HG03439 (cell line): ENCODE measurements around the gene EPHA4.

ENCODE experiments used
- ATAC-seq: cut with Tn5 transposase; IDR thresholded peaks from one replicate; pipeline ENCODE4 v1.9.1; 2021; ENCODE audit warnings: mild to moderate bottlenecking, moderate library complexity; ENCODE audit not compliant: unreplicated experiment

Gene EPHA4

GRCh38 chr2:221546505-221547225, 25.4 kb downstream of the EPHA4 start:
- no peak for ATAC-seq

DNA sequence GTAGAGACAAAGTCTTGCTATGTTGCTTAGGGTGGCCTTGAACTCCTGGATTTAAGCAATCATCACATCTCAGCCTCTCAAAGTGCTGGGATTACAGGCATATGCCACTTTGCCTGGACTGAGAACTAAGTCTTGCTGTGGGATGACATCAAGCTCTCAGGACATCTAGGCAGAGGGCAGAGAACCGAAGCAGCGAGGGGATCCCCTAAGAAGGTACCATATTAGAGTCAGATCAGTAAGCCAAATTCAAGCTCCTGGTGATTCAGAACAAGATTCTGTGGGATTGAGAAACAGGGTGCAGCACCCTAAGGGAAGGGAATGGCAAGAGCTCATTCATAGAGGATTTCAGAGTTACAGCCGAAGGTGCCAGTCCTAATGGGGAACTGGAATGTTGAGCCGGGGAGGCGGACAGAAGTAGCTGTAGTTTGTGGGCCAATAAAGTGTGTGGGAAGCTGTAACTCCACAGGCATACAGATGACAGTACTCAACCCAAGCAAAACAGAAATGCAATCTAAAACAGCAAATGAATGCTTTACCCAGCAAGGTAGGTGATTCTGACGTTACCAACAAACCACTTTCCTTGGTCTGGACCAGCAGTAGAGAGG, 30.9 kb downstream of the EPHA4 start:
- no peak for ATAC-seq

GRCh38 chr2:221539246-221539645, 32.9 kb downstream of the EPHA4 start:
- ATAC-seq = no peak

DNA sequence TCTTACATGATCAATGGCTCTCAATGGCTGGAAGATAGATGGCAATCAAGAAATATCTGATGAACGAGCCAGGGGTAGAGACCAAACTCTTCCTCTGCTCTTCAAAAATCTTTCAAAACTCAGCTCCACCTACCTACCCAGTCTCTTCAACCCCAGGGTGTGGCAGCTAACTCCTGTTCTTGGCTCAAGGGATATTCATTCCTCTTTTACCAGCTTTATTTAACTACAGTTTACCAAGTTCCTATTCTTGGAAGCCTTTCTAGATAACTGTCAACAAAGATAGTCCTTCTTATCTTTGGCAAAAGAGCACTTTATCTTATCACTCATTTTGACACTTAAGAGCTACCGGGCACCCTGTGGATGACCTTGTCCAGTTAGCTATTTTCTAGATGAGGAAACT, 36.3 kb downstream of the EPHA4 start:
- no peak for ATAC-seq

GRCh38 chr2:221533299-221533698, 38.8 kb downstream of the EPHA4 start:
- ATAC-seq = no peak

GRCh38 chr2:221532641-221533040, 39.5 kb downstream of the EPHA4 start:
- no peak for ATAC-seq

- no peak for ATAC-seq
These were observed 41.5 kb downstream of the EPHA4 start for GRCh38 chr2:221530653-221531037.

DNA sequence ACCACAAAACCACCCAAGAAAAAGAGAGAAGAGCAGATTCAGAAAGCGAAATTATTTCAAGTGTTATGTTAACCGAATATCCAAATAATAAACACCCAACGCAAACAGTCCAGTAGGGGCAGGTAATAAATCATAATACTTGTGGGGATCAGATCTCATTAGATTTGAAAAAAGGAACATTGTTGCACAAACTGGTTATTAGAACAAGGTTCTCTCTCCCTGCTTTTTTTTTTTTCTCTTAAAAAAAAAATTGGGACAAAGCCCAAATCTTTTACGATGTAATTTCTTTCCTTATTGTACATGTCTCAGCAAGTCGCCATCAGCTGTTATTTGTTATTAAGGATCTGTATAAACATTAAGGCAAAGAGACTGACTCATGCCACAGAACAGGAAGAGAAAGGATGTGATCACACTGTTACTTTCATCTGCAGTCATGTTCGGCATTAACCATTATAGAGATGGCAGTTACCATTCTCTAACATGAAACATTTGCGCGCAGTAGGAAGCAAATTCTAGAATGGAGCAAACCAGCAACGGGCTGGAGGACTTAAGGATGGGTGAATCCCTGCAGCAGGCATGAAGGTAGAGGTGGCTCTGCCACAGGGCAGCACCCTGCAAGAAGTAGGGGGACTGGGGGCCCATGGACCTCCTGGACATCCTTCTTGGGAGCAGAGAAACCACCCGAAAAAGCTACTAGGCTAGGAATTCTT, 42.0 kb downstream of the EPHA4 start:
- ATAC-seq = no peak

DNA sequence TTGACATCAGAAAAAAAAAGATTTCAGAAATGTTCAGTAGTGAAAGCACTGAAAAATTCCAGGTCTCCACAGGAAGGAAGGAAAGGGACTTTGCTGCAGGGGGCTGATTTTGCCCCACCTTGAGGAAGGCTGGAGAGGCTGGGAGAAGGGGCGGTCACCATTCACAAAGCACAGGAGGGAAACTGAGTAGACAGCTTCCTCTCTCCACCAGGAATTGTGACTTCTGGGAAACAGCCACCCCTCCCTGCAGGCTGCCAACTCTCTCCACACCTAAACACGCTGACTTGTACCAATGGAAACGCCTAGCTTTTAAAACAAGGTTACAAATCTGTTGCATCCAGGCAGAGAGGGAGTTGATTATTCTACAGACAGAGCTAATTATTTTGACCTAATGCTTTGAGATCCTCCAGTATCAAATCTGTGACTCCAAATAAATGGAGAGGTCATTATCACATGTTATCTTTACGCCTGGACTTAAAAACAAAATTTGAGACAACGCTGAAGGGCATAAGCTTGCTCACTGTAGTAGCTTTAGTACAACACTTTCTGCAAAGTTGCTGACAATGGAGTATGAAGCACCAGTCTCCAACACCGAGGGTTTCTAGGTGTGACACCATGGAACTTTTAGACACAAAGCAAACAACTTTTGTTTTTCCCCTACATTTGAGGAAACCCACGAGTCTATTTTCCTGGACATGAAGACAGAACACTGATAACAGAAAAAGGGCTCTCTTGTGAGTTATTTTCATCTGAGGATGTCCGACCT, 42.7 kb downstream of the EPHA4 start:
- no peak for ATAC-seq

- ATAC-seq = no peak
These were observed 44.3 kb downstream of the EPHA4 start for GRCh38 chr2:221527776-221528309.

GRCh38 chr2:221524158-221524557, 47.9 kb downstream of the EPHA4 start:
- ATAC-seq = no peak

DNA sequence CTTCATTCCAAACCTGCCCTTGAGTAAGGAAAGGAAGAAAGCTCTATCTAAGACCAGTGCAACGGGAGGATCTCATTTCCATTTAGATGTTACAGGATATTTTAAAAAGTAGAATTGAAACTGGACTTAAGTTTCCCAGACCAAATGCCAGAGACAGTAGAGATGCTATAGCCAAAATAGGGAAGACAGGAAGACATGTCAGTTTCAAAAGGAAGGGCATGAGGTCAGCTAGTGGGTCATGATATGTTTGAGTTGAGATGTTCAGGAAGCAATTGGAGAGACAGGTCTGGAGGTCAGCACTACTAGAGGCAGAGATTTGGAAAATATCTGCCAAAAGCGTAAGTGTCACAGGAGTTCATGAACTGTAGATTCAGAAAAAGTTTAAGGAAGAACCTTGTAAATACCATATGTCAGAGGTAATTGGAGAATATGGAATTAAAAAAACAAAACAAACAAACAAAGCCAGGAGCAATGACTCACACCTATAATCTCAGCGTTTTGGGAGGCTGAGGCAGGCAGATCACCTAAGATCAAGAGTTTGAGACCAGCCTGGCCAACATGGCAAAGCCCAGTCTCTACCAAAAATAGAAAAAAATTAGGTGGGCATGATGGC, 50.8 kb downstream of the EPHA4 start:
- ATAC-seq = no peak

DNA sequence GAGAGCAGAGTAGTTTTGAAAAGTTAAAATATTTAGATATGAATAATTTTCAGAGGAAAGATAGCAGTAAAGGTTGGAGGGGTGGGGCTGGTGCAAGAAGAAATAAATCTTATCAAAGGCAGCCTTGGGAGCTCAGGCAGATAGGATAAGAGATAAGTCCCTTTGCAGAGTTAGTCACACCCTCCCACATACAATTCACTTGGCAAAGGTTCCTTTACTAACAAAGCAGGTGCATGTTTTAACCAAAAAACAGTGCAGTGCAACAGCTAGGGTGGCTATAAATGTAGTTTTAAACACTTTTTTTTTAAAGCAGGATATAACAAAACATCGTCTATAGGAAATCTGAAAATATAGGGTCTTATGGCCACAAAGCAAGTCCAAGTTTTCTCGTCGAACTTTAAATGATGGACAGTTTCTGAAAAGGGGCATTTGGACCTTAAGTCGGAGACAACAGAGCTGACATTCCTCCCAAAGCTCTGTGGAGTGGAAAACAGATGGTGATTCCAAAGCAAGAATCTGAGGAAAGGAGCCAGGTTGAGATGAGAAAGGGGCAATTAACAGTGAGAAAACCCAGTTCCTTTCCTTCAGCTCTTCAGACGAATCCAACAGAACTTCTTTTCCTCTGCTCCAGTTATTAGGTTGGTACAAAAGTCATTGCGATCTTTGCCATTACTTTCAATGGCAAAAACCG, 53.0 kb downstream of the EPHA4 start:
- no peak for ATAC-seq

DNA sequence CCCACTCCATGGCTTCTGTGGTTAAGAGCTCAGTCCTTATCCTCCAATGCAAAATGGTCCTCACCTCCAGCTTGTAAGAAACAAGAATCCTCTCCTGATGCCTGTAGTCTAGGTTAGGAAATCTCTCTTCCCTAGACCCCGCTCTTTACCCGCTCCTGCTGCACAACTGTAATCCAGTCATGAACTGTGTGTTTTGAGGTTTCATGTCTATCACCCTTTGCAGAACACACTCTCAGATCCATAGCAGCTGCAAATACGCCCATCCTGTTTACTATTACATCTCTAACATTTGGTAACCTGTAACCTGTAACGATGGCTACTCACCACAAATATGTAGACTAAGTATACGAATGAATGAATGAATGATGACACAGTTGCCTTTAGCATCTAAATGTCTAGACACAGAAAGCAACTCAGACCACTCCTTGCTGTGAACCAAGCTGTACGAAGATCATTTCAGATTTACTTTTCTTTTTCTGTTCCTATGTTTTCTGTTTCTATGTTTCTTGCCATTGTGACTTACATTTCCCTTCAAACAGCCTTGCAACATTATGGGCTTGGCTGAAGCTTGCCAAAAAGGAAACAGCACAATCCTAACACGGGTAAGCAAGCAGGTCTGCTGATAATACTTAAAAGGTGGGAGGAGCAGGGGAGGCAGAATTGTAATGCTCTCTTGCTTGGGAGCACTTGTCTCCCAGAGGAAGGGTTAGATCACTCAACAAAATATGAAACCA, 53.7 kb downstream of the EPHA4 start:
- ATAC-seq = peak; percentile 55

GRCh38 chr2:221517696-221518151, 54.4 kb downstream of the EPHA4 start:
- ATAC-seq = peak; percentile 96

DNA sequence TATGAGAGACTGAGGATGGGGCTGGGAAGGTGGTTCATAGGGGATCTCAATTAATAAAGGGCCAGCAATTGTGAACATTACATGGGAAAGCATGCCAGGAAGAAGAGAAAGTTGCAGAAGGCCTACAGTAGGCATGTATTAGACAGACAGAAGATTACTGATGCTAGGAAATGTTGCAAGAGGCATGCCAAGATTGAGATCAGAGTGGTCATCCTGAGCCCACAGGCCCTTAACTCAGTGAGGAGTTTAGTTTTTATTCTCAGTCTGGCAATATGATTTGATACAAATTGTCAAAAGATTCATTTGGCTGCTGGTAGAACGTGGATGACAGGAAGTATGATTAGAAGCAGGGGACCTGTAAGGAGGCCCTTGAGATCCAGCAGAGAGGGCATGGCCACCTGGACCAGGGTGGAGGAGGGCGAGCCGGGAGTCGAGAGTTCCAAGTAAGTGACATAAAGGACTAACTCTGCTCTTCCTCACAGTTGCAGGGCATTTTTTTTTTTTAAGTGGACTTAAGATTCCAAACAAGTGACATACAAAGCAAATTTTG, 54.9 kb downstream of the EPHA4 start:
- ATAC-seq = no peak

- no peak for ATAC-seq
These were observed 56.2 kb downstream of the EPHA4 start for GRCh38 chr2:221515864-221516263.

GRCh38 chr2:221514305-221515040, 57.6 kb downstream of the EPHA4 start:
- ATAC-seq = no peak
